ENCODE data around the gene ANAPC4.

DNA sequence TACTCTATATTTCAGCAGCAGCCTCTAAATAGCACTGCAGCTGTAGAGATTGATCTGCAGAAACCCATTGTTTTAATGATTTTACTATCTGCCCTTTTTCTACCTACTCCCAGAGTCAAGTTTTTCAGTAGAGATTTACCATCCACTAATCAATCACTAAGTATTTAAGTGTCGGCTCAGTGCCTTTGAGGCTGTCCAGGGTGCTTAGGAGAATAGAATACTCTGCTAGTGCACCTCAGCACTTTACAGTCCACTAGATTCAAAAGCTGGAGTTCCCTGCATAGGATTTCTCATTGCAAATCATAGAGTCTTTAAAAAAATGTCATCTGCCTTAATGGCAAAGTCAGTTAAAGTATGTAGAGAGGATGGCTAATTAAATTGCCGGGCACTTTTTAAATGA is 29.6 kb upstream of the ANAPC4 start:
- TF ChIP-seq ZSCAN18 (tag by site-specific recombination; IDR thresholded peaks at IDR 0.05) (no peak), ZNF311 (tag by site-specific recombination; IDR thresholded peaks at IDR 0.05; ENCODE audit: borderline replicate concordance) (no peak), CTCF (tag by site-specific recombination; IDR thresholded peaks at IDR 0.05) (no peak), ZNF274 (IDR thresholded peaks at IDR 0.05; ENCODE audit: low read length) (no peak), ZNF274 (tag by site-specific recombination; IDR thresholded peaks at IDR 0.05; ENCODE audit: borderline replicate concordance) (no peak)
- TF ChIP-seq, protein P1, sequence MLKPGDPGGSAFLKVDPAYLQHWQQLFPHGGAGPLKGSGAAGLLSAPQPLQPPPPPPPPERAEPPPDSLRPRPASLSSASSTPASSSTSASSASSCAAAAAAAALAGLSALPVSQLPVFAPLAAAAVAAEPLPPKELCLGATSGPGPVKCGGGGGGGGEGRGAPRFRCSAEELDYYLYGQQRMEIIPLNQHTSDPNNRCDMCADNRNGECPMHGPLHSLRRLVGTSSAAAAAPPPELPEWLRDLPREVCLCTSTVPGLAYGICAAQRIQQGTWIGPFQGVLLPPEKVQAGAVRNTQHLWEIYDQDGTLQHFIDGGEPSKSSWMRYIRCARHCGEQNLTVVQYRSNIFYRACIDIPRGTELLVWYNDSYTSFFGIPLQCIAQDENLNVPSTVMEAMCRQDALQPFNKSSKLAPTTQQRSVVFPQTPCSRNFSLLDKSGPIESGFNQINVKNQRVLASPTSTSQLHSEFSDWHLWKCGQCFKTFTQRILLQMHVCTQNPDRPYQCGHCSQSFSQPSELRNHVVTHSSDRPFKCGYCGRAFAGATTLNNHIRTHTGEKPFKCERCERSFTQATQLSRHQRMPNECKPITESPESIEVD (tag by site-specific recombination; IDR thresholded peaks at IDR 0.05), result no peak
